Measurements from ENCODE around the gene CYFIP2.

- no peak for TF ChIP-seq ZNF670 (tag by site-specific recombination; IDR thresholded peaks at IDR 0.05; ENCODE audit: low read depth)
- TF ChIP-seq CTCF (tag by site-specific recombination; IDR thresholded peaks at IDR 0.05) = no peak
- no peak for TF ChIP-seq ZNF658 (tag by site-specific recombination; IDR thresholded peaks at IDR 0.05)
- no peak for TF ChIP-seq ZNF335 (tag by site-specific recombination; conservative IDR thresholded peaks at IDR 0.05)
- TF ChIP-seq REST (tag by site-specific recombination; IDR thresholded peaks at IDR 0.05) = no peak
- TF ChIP-seq ZNF514 (tag by site-specific recombination; IDR thresholded peaks at IDR 0.05) = no peak
- TF ChIP-seq TRIM28 (IDR thresholded peaks at IDR 0.05; ENCODE audit: borderline replicate concordance, low read length) = no peak
- no peak for TF ChIP-seq YY1 (tag by site-specific recombination; IDR thresholded peaks at IDR 0.05)
- no peak for TF ChIP-seq ZNF660 (tag by site-specific recombination; IDR thresholded peaks at IDR 0.05)
- no peak for TF ChIP-seq ZNF596 (tag by site-specific recombination; IDR thresholded peaks at IDR 0.05)
Measured at GRCh38 chr5:157444224-157444623, 178.3 kb downstream of the CYFIP2 start.
